HCT116 (cell line): ENCODE measurements around the gene DNAJC28. TPM values are rescaled to one million over a fixed set of nuclear protein-coding genes. Genes with fewer than 3 reads are reported as not detected.

Experiments used
- ATAC-seq: fragments of 200-7000 bp; cut with Tn5 transposase; 2 replicates; pipeline ENCODE4 v1.9.1; 2020; ENCODE audit warnings: mild to moderate bottlenecking, moderate library complexity
- BruUV-seq: library from RNA; stranded (reverse); fragments of 400-500 nt; replicated peaks from 2 replicates; lab custom pipeline; 2021; lab: Mats Ljungman, UMichigan
- CTCF ChIA-PET: fragments of 300-600 bp; sonication (Branson Sonifier 250); formaldehyde crosslinking; loops from one replicate; lab custom pipeline; 2021; ENCODE audit warnings: antibody characterized with exemption; lab: Charles Lee
- POLR2A ChIA-PET: fragments of 300-600, 350-600 bp; sonication (Branson Sonifier 250); formaldehyde crosslinking; loops from one replicate; lab custom pipeline; 2021; ENCODE audit warnings: antibody characterized with exemption; lab: Charles Lee
- RAD21 ChIA-PET, 2 experiments: fragments of 300-600 bp; sonication (Branson Sonifier 250); formaldehyde crosslinking; loops; one replicate each; lab custom pipeline; 2023; ENCODE audit warnings: low total read pairs in 2 of 2; ENCODE audit not compliant: uncharacterized antibody in 2 of 2, unreplicated experiment in 2 of 2, low non-redundant PET in 1 of 2; lab: Charles Lee
- DNase-seq: peaks from one replicate; pipeline ENCODE4 v3.0.0-alpha.2; 2010; ENCODE audit warnings: low read depth, low spot score
- H2AFZ ChIP-seq: fragments of 200-600 bp; shearing (Covaris generic), sonication (generic); 2 replicates; pipeline ENCODE4 v1.6.1; 2017; ENCODE audit warnings: low read depth, mixed run types, mixed read lengths, antibody characterized with exemption, low read length; ENCODE audit not compliant: poor library complexity, severe bottlenecking
- H3K27ac ChIP-seq: 2 replicates; pipeline ENCODE4 v1.5.1; 2012; ENCODE audit warnings: low read depth, low read length
- H3K27me3 ChIP-seq: fragments of 200-600 bp; sonication (generic); 2 replicates; pipeline ENCODE4 v1.6.1; 2016; ENCODE audit warnings: mixed run types, low read length, mixed read lengths; ENCODE audit not compliant: insufficient read depth
- H3K36me3 ChIP-seq, 2 experiments: fragments of 200-500 bp in 1 of 2; fragments of 200-600 bp in 1 of 2; sonication (Bioruptor generic) in 1 of 2; sonication (generic) in 1 of 2; 2 replicates each; pipeline versions ENCODE4 v1.5.1 to v1.6.1; 2014 to 2016; ENCODE audit warnings: low read length in 2 of 2, inconsistent platforms in 1 of 2, mixed read lengths in 1 of 2, mixed run types in 1 of 2; ENCODE audit not compliant: insufficient read depth in 2 of 2, control insufficient read depth in 1 of 2
- H3K4me1 ChIP-seq, 2 experiments: fragments of 200-600 bp in 1 of 2; sonication (generic) in 1 of 2; 2 replicates each; pipeline versions ENCODE4 v1.5.1 to v1.6.1; 2012 to 2017; ENCODE audit warnings: low read length in 2 of 2, inconsistent platforms in 1 of 2, mild to moderate bottlenecking in 1 of 2, mixed read lengths in 1 of 2, mixed run types in 1 of 2, moderate library complexity in 1 of 2; ENCODE audit not compliant: insufficient read depth in 2 of 2, control insufficient read depth in 1 of 2
- H3K4me2 ChIP-seq: fragments of 200-600 bp; sonication (generic); 2 replicates; pipeline ENCODE4 v1.6.1; 2017; ENCODE audit warnings: mixed run types, low read length, mixed read lengths
- H3K4me3 ChIP-seq, 2 experiments: fragments of 200-600 bp in 1 of 2; sonication (generic) in 1 of 2; replicated peaks in 1 of 2; 2 replicates each; pipeline ENCODE4 v1.5.1; 2011 to 2016; ENCODE audit warnings: low read length in 2 of 2, control low read depth in 1 of 2, low read depth in 1 of 2, mild to moderate bottlenecking in 1 of 2, mixed read lengths in 1 of 2, mixed run types in 1 of 2
- H3K79me2 ChIP-seq: fragments of 200-600 bp; sonication (generic); 2 replicates; pipeline ENCODE4 v1.6.1; 2017; ENCODE audit warnings: mild to moderate bottlenecking, mixed run types, low read length, moderate library complexity, mixed read lengths; ENCODE audit not compliant: insufficient read depth
- H3K9ac ChIP-seq: fragments of 200-600 bp; sonication (generic); 2 replicates; pipeline ENCODE4 v1.6.1; 2016; ENCODE audit warnings: low read length, mixed read lengths
- H3K9me2 ChIP-seq: fragments of 200-600 bp; sonication (generic), shearing (Covaris generic); 2 replicates; pipeline ENCODE4 v1.6.1; 2017; ENCODE audit warnings: mixed run types, mild to moderate bottlenecking, moderate library complexity; ENCODE audit not compliant: insufficient read depth
- H3K9me3 ChIP-seq, 2 experiments: fragments of 200-500 bp in 1 of 2; fragments of 200-600 bp in 1 of 2; sonication (Bioruptor generic) in 1 of 2; sonication (generic) in 1 of 2; 2 replicates each; pipeline ENCODE4 v1.6.1; 2014 to 2017; ENCODE audit warnings: low read length in 2 of 2, mixed read lengths in 2 of 2, inconsistent platforms in 1 of 2, low read depth in 1 of 2, mild to moderate bottlenecking in 1 of 2, mixed run types in 1 of 2, moderate library complexity in 1 of 2; ENCODE audit not compliant: control insufficient read depth in 1 of 2, insufficient read depth in 1 of 2
- H4K20me1 ChIP-seq: fragments of 200-600 bp; sonication (generic), shearing (Covaris generic); 2 replicates; pipeline ENCODE4 v1.6.1; 2017; ENCODE audit warnings: mixed run types, mild to moderate bottlenecking, moderate library complexity; ENCODE audit not compliant: insufficient read depth
- CTCF ChIP-seq, 3 experiments: fragments of 200-600 bp in 1 of 3; sonication (generic) in 1 of 3; IDR thresholded peaks in 2 of 3; conservative IDR thresholded peaks in 1 of 3; 2 replicates each; pipeline ENCODE4 v1.5.1; 2012 to 2017; ENCODE audit warnings: low read depth in 2 of 3, low read length in 2 of 3, antibody characterized with exemption in 1 of 3, borderline replicate concordance in 1 of 3, control low read depth in 1 of 3, mild to moderate bottlenecking in 1 of 3, mixed read lengths in 1 of 3, mixed run types in 1 of 3, moderate library complexity in 1 of 3; ENCODE audit not compliant: insufficient read depth in 1 of 3
- ELF1 ChIP-seq: IDR thresholded peaks from 2 replicates; pipeline ENCODE4 v1.6.1; 2012; ENCODE audit warnings: low read depth, borderline replicate concordance
- EZH2phosphoT487 ChIP-seq: fragments of 200-600 bp; IDR thresholded peaks from 2 replicates; pipeline ENCODE4 v1.6.1; 2018; ENCODE audit warnings: antibody characterized with exemption, borderline replicate concordance
- JUND ChIP-seq: IDR thresholded peaks from 2 replicates; pipeline ENCODE4 v1.6.1; 2012
- POLR2AphosphoS5 ChIP-seq: IDR thresholded peaks from 2 replicates; pipeline ENCODE4 v1.6.1; 2011; ENCODE audit warnings: mild to moderate bottlenecking, low read depth, low read length, moderate library complexity
- RAD21 ChIP-seq: IDR thresholded peaks from 2 replicates; pipeline ENCODE4 v1.6.1; 2012; ENCODE audit warnings: low read depth, mild to moderate bottlenecking
- REST ChIP-seq: IDR thresholded peaks from 2 replicates; pipeline ENCODE4 v1.6.1; 2012; ENCODE audit warnings: low read depth
- SP1 ChIP-seq: IDR thresholded peaks from 2 replicates; pipeline ENCODE4 v1.6.1; 2012; ENCODE audit warnings: low read depth
- YY1 ChIP-seq: IDR thresholded peaks from 2 replicates; pipeline ENCODE4 v1.6.1; 2011; ENCODE audit warnings: low read length, low read depth, moderate library complexity, mild to moderate bottlenecking; ENCODE audit not compliant: insufficient replicate concordance; ENCODE audit errors: extremely low read depth
- ZNF274 ChIP-seq: fragments of 200-500 bp; sonication (Bioruptor generic); IDR thresholded peaks from 2 replicates; pipeline ENCODE4 v1.6.1; 2014; ENCODE audit warnings: mild to moderate bottlenecking, low read depth, low read length, inconsistent platforms
- intact Hi-C: fragments of 100-400 bp; cut with micrococcal nuclease; formaldehyde crosslinking; loops from 2 replicates; pipeline ENCODE4 v1.10.0; 2022
- total RNA-seq: library from RNA; stranded (reverse); gene quantifications from one replicate; pipeline ENCODE4 v1.2.1, GENCODE V29; 2021; ENCODE audit not compliant: unreplicated experiment

The DNAJC28 gene
- total RNA-seq, 1 experiment from 2014 or later: 0.81 TPM

- H3K9me3 ChIP-seq: no peaks in the 10 kb centered on the region
- H3K27me3 ChIP-seq: no peaks in the 10 kb centered on the region
- H3K79me2 ChIP-seq: no peaks in the 10 kb centered on the region
- no TSS peak for BruUV-seq
- no peak for ATAC-seq
- H2AFZ ChIP-seq: no peak overlapping the region
- ChIA-PET RAD21 (interaction anchor here in 1 of 2 experiments (0.6 kb wide), 1 partner anchor 462 kb away, joined by 7 read pairs; no protein-coding TSS in a partner anchor), POLR2A (no interaction called here), CTCF (no interaction called here)
- H3K4me1 ChIP-seq: no peaks in the 10 kb centered on the region
- TF ChIP-seq SP1 (no peak), ZNF274 (no peak), RAD21 (no peak), POLR2AphosphoS5 (no peak)
- no peak overlapping the region for H3K27ac ChIP-seq
- no peak for DNase-seq
- no peak overlapping the region for H3K9ac ChIP-seq
- no peaks in the 10 kb centered on the region for H3K9me2 ChIP-seq
- intact Hi-C loops: no loop called here
- H3K4me2 ChIP-seq: no peak overlapping the region
- H3K36me3 ChIP-seq: peaks cover 47 to 50% of the 10 kb centered on the region in 2 experiments
- no peak overlapping the region for H3K4me3 ChIP-seq
- no peaks in the 10 kb centered on the region for H4K20me1 ChIP-seq
Observed at GRCh38 chr21:33511639-33512038, 20.1 kb upstream of the DNAJC28 start.

GRCh38 chr21:33510826-33511225 lies 19.3 kb upstream of the DNAJC28 start:
- H3K4me2 ChIP-seq: no peak overlapping the region
- no peak for DNase-seq
- no peaks in the 10 kb centered on the region for H3K9me2 ChIP-seq
- H3K9ac ChIP-seq: no peak overlapping the region
- no peaks in the 10 kb centered on the region for H3K9me3 ChIP-seq
- H3K4me1 ChIP-seq: no peaks in the 10 kb centered on the region
- H3K36me3 ChIP-seq: peaks cover 43 to 45% of the 10 kb centered on the region in 2 experiments
- intact Hi-C loops: no loop called here
- no peaks in the 10 kb centered on the region for H3K27me3 ChIP-seq
- H3K79me2 ChIP-seq: no peaks in the 10 kb centered on the region
- RAD21 ChIA-PET: interaction anchor here in 1 of 2 experiments (0.6 kb wide), 1 partner anchor 463 kb away, joined by 7 read pairs; no protein-coding TSS in a partner anchor
- POLR2A ChIA-PET: no interaction called here
- no peak overlapping the region for H3K27ac ChIP-seq
- CTCF ChIA-PET: no interaction called here
- H3K4me3 ChIP-seq: no peak overlapping the region
- TF ChIP-seq POLR2AphosphoS5 (no peak), JUND (no peak), EZH2phosphoT487 (no peak), ELF1 (no peak), YY1 (no peak), CTCF (IDR thresholded peaks at IDR 0.05 in 2 of 3, conservative IDR thresholded peaks at IDR 0.05 in 1 of 3; ENCODE audit: borderline replicate concordance in 1 of 3, insufficient read depth in 1 of 3, low read depth in 2 of 3, low read length in 2 of 3) (no peak), SP1 (no peak), REST (no peak)
- TF ChIP-seq, all 23 proteins: peak for 0
- no peak overlapping the region for H2AFZ ChIP-seq
- no peaks in the 10 kb centered on the region for H4K20me1 ChIP-seq
- no TSS peak for BruUV-seq
- ATAC-seq: no peak
